WI38 (cell line): ENCODE measurements around the gene CNIH3.

Experiments
- H3K4me3 ChIP-seq: 2 replicates; pipeline ENCODE4 v1.5.1; 2011; ENCODE audit warnings: low read depth, mild to moderate bottlenecking, control low read depth, low read length
- TF ChIP-seq, protein P1 (sequence below): IDR thresholded peaks from 2 replicates; pipeline ENCODE4 v1.5.1; 2012; ENCODE audit warnings: low read depth, mild to moderate bottlenecking, control low read depth, low read length

The CNIH3 gene

DNA sequence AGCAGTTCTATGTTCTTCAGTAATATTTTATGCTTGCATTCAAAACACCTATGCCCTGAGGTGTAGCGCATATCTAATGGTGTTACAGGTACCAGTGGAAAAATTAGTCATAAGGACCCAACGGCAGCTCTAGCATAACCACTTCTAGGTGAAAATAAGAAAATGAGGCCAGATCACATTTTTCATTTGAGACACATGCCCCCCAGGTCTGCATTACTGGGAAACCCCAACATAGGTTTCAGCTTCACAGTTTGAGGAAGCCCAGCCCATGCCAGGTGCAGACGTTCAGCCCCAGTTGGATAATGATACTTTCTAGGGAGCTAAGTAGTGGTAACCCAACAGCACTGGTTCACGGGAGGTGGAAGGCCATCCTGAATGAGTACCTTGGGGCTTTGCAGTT lies 129.8 kb downstream of the CNIH3 start:
- no peak overlapping the region for H3K4me3 ChIP-seq
- TF ChIP-seq, protein P1, sequence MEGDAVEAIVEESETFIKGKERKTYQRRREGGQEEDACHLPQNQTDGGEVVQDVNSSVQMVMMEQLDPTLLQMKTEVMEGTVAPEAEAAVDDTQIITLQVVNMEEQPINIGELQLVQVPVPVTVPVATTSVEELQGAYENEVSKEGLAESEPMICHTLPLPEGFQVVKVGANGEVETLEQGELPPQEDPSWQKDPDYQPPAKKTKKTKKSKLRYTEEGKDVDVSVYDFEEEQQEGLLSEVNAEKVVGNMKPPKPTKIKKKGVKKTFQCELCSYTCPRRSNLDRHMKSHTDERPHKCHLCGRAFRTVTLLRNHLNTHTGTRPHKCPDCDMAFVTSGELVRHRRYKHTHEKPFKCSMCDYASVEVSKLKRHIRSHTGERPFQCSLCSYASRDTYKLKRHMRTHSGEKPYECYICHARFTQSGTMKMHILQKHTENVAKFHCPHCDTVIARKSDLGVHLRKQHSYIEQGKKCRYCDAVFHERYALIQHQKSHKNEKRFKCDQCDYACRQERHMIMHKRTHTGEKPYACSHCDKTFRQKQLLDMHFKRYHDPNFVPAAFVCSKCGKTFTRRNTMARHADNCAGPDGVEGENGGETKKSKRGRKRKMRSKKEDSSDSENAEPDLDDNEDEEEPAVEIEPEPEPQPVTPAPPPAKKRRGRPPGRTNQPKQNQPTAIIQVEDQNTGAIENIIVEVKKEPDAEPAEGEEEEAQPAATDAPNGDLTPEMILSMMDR, result no peak

DNA sequence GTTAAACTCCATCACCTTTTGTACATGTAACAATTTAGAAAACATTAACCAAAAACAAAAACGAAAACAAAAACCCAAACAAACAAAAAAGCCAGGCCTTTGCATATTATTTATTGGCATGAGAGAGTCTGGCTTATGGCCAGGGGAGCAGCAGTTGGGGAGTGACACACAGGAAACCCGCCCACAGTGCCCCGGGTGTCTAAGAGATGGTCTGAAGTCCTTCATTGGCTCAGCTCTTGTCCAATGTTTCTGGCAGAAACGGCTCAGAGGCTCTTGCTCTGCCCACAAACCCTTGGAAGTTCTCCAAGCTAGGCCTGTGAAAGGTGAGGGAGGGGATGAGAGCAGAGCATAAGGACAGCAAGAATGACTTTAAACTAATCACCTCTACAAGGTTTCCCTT lies 131.5 kb downstream of the CNIH3 start:
- TF ChIP-seq, protein P1, result no peak
- H3K4me3 ChIP-seq, result no peak overlapping the region

DNA sequence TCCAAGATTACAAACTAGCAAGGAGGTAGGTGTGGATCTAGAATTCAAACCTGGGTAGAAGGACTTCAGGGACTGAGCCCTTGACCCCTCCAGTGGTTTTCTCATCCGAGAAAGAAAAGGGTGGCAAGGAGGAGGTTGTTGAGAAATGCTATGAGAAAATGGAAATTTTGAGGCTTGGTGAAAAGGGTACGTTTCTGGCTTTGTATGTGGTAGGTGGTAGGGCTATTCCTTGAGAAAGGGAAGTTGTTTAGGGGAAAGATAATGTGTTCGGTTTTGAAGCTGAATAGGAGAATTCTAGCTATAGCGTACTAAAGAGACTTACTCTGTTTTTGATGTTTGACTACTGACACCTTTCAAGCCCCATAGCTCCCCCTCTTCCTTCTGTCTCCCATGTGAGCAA lies 133.8 kb downstream of the CNIH3 start:
- no peak overlapping the region for H3K4me3 ChIP-seq
- TF ChIP-seq, protein P1, result no peak

DNA sequence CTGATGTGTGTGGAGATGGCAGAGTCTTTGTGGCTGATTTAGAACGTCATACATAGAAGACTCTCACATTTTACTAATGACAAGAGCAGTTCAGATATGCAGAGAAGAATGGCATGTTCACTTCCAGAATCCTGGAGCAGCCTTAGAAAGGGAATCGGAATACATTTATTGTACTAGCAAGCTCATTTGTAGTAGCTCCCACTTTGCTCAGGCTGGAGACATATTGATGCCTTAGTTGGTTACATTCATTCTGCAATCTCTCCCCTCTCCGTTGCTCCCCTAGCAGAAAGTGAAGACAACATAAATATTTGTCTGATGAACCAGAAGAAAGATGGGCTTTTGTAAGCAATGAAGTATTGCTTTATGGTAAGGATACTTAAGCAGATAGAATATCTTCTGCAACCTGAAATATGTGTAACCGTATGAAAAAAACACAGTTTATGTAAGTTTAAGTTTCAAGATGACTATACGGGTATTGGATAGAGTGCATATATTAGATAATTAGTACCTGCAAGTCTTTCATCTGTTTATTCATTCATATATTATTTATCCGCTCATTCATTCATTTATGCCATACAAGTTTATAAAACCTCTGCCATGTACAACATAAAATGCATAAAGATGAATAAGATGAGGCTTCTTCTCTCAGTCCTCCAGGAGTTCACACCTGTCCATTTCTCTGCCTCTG lies 135.7 kb downstream of the CNIH3 start:
- no peak overlapping the region for H3K4me3 ChIP-seq
- TF ChIP-seq, protein P1, result no peak

DNA sequence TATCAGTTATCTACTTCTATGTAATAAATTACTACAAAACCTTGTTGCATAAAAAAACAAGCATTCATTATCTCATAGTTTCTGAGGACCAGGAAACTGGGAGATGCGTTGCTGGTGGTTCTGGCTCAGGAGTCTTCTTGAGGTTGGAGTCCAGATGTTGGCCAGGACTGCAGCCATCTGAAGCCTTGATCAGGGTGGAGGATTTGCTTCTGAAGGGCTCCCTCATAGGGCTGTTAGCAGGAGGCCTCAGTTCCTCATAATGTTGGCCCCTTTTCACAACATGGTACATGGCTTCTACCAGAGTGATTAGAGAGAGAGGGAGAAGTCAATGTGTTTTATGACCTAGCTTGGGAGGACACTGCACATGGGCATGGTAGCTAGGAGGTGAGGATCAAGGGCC lies 137.4 kb downstream of the CNIH3 start:
- TF ChIP-seq, protein P1, result no peak

DNA sequence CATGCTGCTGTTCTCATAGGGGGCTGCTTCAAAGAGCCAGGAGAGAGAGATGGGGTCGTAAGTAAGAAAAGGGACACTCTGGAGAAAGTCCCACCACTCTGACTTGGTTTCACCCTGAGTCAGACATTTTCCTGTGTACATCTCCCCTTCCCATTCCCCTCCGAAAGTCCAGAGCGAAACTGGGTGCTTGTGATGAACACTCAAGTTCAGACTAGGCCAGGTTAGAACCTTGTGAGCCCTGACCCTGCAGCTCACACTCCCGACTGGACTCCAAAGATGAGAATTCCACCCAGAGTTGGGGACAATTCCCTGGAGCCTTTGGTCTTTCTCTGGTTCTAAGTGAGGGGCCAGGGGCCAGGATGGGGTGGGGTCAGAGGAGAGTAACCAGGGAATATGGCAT lies 139.5 kb downstream of the CNIH3 start:
- H3K4me3 ChIP-seq, result no peak overlapping the region
- TF ChIP-seq, protein P1, result no peak

More for the DNA sequence above, 137.4 kb downstream of the CNIH3 start:
- no peak overlapping the region for H3K4me3 ChIP-seq

DNA sequence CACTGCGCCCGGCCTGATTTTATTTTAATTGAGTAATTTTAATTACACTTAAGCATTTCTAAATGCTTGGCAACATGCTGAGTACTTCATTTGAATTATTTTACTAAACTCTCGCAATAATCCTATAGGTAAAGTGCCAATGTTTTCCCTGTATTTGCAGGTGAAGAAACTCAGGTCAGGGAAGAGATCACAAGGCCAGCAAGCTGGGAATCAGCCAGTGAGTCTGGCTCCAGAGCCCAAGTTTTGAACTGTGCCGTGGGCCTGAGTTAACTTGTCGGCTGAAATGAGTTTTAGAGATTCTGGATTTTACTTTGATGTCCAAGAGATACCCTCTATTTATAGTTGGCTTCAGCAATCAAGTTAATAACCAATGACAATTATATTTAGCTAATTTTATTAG lies 141.4 kb downstream of the CNIH3 start:
- TF ChIP-seq, protein P1, result no peak
- H3K4me3 ChIP-seq, result no peak overlapping the region
